GM15510 (cell line): ENCODE data around the gene VAV2.

Source experiments
- POLR2A ChIP-seq: IDR thresholded peaks from 3 replicates; pipeline ENCODE4 v1.6.1; 2011; ENCODE audit warnings: borderline replicate concordance; ENCODE audit not compliant: insufficient read length; ENCODE audit errors: extremely low read depth

The VAV2 gene

GRCh38 chr9:133773889-133774655 lies 218.1 kb downstream of the VAV2 start:
- TF ChIP-seq POLR2A, result no peak

- no peak for TF ChIP-seq POLR2A
These were observed 219.5 kb downstream of the VAV2 start for GRCh38 chr9:133772581-133772980.

- TF ChIP-seq POLR2A, result no peak
These were observed 220.3 kb downstream of the VAV2 start for GRCh38 chr9:133771486-133772482.

GRCh38 chr9:133770076-133770777 lies 221.9 kb downstream of the VAV2 start:
- no peak for TF ChIP-seq POLR2A

GRCh38 chr9:133769511-133770075 lies 222.5 kb downstream of the VAV2 start:
- no peak for TF ChIP-seq POLR2A

- TF ChIP-seq POLR2A, result no peak
These were observed 223.1 kb downstream of the VAV2 start for GRCh38 chr9:133768859-133769510.

GRCh38 chr9:133768371-133768858 lies 223.7 kb downstream of the VAV2 start:
- TF ChIP-seq POLR2A, result no peak

- TF ChIP-seq POLR2A, result no peak
These were observed 224.5 kb downstream of the VAV2 start for GRCh38 chr9:133767625-133768024.

GRCh38 chr9:133767008-133767407 lies 225.1 kb downstream of the VAV2 start:
- TF ChIP-seq POLR2A, result no peak

GRCh38 chr9:133763272-133764183 lies 228.6 kb downstream of the VAV2 start:
- TF ChIP-seq POLR2A, result no peak

- TF ChIP-seq POLR2A, result no peak
These were observed 229.4 kb downstream of the VAV2 start for GRCh38 chr9:133762488-133763271.

GRCh38 chr9:133761641-133762248 lies 230.4 kb downstream of the VAV2 start:
- no peak for TF ChIP-seq POLR2A
